ENCODE results near the gene WDSUB1.

WDSUB1 gene

GRCh38 chr2:159201360-159202063 lies 85.0 kb downstream of the WDSUB1 start:
- H3K4me3 ChIP-seq (ENCODE audit: low read depth, low read length): no peak overlapping the region
- H3K9me3 ChIP-seq (ENCODE audit: severe bottlenecking): no peaks in the 10 kb centered on the region
- no peak for TF ChIP-seq CTCF (IDR thresholded peaks at IDR 0.05; ENCODE audit: low read depth, low read length)
- H3K36me3 ChIP-seq: peaks cover 19% of the 10 kb centered on the region
- no peak for DNase-seq
- no peaks in the 10 kb centered on the region for H3K27me3 ChIP-seq (ENCODE audit: insufficient read depth, low read depth, severe bottlenecking)
- no peak overlapping the region for H3K27ac ChIP-seq

GRCh38 chr2:159200498-159200897 lies 86.0 kb downstream of the WDSUB1 start:
- no peak for DNase-seq
- Histone ChIP-seq H3K27me3 (ENCODE audit: insufficient read depth, low read depth, severe bottlenecking) (no peaks in the 10 kb centered on the region), H3K36me3 (peaks cover 21% of the 10 kb centered on the region), H3K9me3 (ENCODE audit: severe bottlenecking) (no peaks in the 10 kb centered on the region), H3K4me3 (ENCODE audit: low read depth, low read length) (no peak overlapping the region), H3K27ac (no peak overlapping the region)
- TF ChIP-seq CTCF (IDR thresholded peaks at IDR 0.05; ENCODE audit: low read depth, low read length): no peak

- no peak overlapping the region for H3K27ac ChIP-seq
- H3K36me3 ChIP-seq: peaks cover 20% of the 10 kb centered on the region
- H3K27me3 ChIP-seq (ENCODE audit: insufficient read depth, low read depth, severe bottlenecking): no peaks in the 10 kb centered on the region
- no peaks in the 10 kb centered on the region for H3K9me3 ChIP-seq (ENCODE audit: severe bottlenecking)
- TF ChIP-seq CTCF (IDR thresholded peaks at IDR 0.05; ENCODE audit: low read depth, low read length): no peak
- no peak for DNase-seq
- H3K4me3 ChIP-seq (ENCODE audit: low read depth, low read length): no peak overlapping the region
Observed at GRCh38 chr2:159199761-159200465, 86.6 kb downstream of the WDSUB1 start.

- no peak overlapping the region for H3K27ac ChIP-seq
- TF ChIP-seq CTCF (IDR thresholded peaks at IDR 0.05; ENCODE audit: low read depth, low read length): no peak
- H3K4me3 ChIP-seq (ENCODE audit: low read depth, low read length): no peak overlapping the region
- peaks cover 27% of the 10 kb centered on the region for H3K36me3 ChIP-seq
- no peaks in the 10 kb centered on the region for H3K27me3 ChIP-seq (ENCODE audit: insufficient read depth, low read depth, severe bottlenecking)
- no peaks in the 10 kb centered on the region for H3K9me3 ChIP-seq (ENCODE audit: severe bottlenecking)
- DNase-seq: no peak
Observed at GRCh38 chr2:159199236-159199635, 87.3 kb downstream of the WDSUB1 start.

- TF ChIP-seq CTCF (IDR thresholded peaks at IDR 0.05; ENCODE audit: low read depth, low read length): no peak
- Histone ChIP-seq H3K9me3 (ENCODE audit: severe bottlenecking) (no peaks in the 10 kb centered on the region), H3K27me3 (ENCODE audit: insufficient read depth, low read depth, severe bottlenecking) (no peaks in the 10 kb centered on the region), H3K36me3 (peaks cover 28% of the 10 kb centered on the region), H3K27ac (no peak overlapping the region), H3K4me3 (ENCODE audit: low read depth, low read length) (no peak overlapping the region)
- no peak for DNase-seq
Observed at GRCh38 chr2:159196393-159196925, 90.0 kb downstream of the WDSUB1 start.

Measured in WERI-Rb-1 (cell line).